Astrocyte of the spinal cord (primary cell): Measurements from ENCODE around the gene CCDC154.

ENCODE experiments used
- DNase-seq: peaks from one replicate; pipeline ENCODE4 v3.0.0; 2011; ENCODE audit warnings: low read depth, low spot score
- H3K4me3 ChIP-seq: 2 replicates; pipeline ENCODE4 v1.5.1; 2011; ENCODE audit warnings: low read depth, mild to moderate bottlenecking, low read length, moderate library complexity
- CTCF ChIP-seq: IDR thresholded peaks from 2 replicates; pipeline ENCODE4 v1.5.1; 2012; ENCODE audit warnings: low read depth, mild to moderate bottlenecking, low read length, inconsistent platforms
- in situ Hi-C: cut with HindIII; loops from 2 replicates; pipeline ENCODE4 v1.10.0; 2017; ENCODE audit warnings: low sequenced_read_pairs

Gene CCDC154

GRCh38 chr16:1459967-1460366, 15.6 kb upstream of the CCDC154 start:
- H3K4me3 ChIP-seq = no peak overlapping the region
- TF ChIP-seq CTCF = no peak
- DNase-seq = no peak
- in situ Hi-C loops = no loop called here

GRCh38 chr16:1458977-1459341, 14.6 kb upstream of the CCDC154 start:
- no peak for DNase-seq
- no peak for TF ChIP-seq CTCF
- in situ Hi-C loops = no loop called here

GRCh38 chr16:1458336-1458976, 14.1 kb upstream of the CCDC154 start:
- no peak for DNase-seq
- in situ Hi-C loops = no loop called here
- no peak overlapping the region for H3K4me3 ChIP-seq
- no peak for TF ChIP-seq CTCF

More at GRCh38 chr16:1458977-1459341, 14.6 kb upstream of the CCDC154 start:
- H3K4me3 ChIP-seq = no peak overlapping the region

- TF ChIP-seq CTCF = no peak
- in situ Hi-C loops = no loop called here
- no peak overlapping the region for H3K4me3 ChIP-seq
- no peak for DNase-seq
Measured at GRCh38 chr16:1457489-1458245, 13.3 kb upstream of the CCDC154 start.

GRCh38 chr16:1456951-1457350, 12.6 kb upstream of the CCDC154 start:
- no peak for DNase-seq
- in situ Hi-C loops = no loop called here
- TF ChIP-seq CTCF = no peak
- H3K4me3 ChIP-seq = no peak overlapping the region

GRCh38 chr16:1455190-1456171, 11.1 kb upstream of the CCDC154 start:
- DNase-seq = no peak
- in situ Hi-C loops = no loop called here
- H3K4me3 ChIP-seq = no peak overlapping the region
- TF ChIP-seq CTCF = no peak
